SK-N-SH (cell line): ENCODE data around the gene MKS1. TPM values are rescaled to one million over a fixed set of nuclear protein-coding genes. Genes with fewer than 3 reads are reported as not detected.
A peak's percentile ranks its signal among the peaks of the same experiment; 100 is the strongest.

Experiments used
- CTCF ChIA-PET: fragments of 300-600, 350-600 bp; formaldehyde crosslinking; extraction: SDS; loops from one replicate; lab custom pipeline; 2021; lab: Yijun Ruan, JAX
- POLR2A ChIA-PET: fragments of 350-600 bp; sonication (Branson Sonifier 250); formaldehyde crosslinking; extraction: SDS; loops from one replicate; lab custom pipeline; 2020; ENCODE audit warnings: antibody characterized with exemption, inconsistent platforms; lab: Yijun Ruan, JAX
- DNase-seq: peaks from one replicate; pipeline ENCODE4 v3.0.0; 2012
- H2AFZ ChIP-seq: fragments of 200-600 bp; sonication (generic); 2 replicates; pipeline ENCODE4 v1.8.1; 2016; ENCODE audit warnings: antibody characterized with exemption, mild to moderate bottlenecking, low read depth
- H3F3A ChIP-seq: fragments of 200-600 bp; sonication (generic); replicated peaks from 2 replicates; pipeline ENCODE3; 2016; ENCODE audit warnings: antibody characterized with exemption, mild to moderate bottlenecking; ENCODE audit not compliant: insufficient read depth
- H3K27ac ChIP-seq, 2 experiments: fragments of 200-500 bp in 1 of 2; fragments of 200-600 bp in 1 of 2; sonication (Bioruptor generic) in 1 of 2; sonication (generic), shearing (Covaris generic) in 1 of 2; 2 replicates each; pipeline versions ENCODE4 v1.5.1 to v1.6.1; 2014 to 2016; ENCODE audit warnings: low read depth in 2 of 2, inconsistent platforms in 1 of 2, low read length in 1 of 2, mild to moderate bottlenecking in 1 of 2, mixed read lengths in 1 of 2
- H3K27me3 ChIP-seq: fragments of 200-600 bp; sonication (generic), shearing (Covaris generic); 2 replicates; pipeline ENCODE4 v1.6.1; 2016; ENCODE audit warnings: mixed run types; ENCODE audit not compliant: insufficient read depth
- H3K36me3 ChIP-seq, 2 experiments: fragments of 200-500 bp in 1 of 2; fragments of 200-600 bp in 1 of 2; sonication (Bioruptor generic) in 1 of 2; sonication (generic) in 1 of 2; replicated peaks in 1 of 2; 2 replicates each; pipeline versions ENCODE3 to v1.5.1; 2014 to 2016; ENCODE audit warnings: low read length in 1 of 2, mild to moderate bottlenecking in 1 of 2; ENCODE audit not compliant: insufficient read depth in 2 of 2, control insufficient read depth in 1 of 2
- H3K4me1 ChIP-seq, 2 experiments: fragments of 200-500 bp in 1 of 2; fragments of 200-600 bp in 1 of 2; sonication (Bioruptor generic) in 1 of 2; sonication (generic), shearing (Covaris generic) in 1 of 2; 2 replicates each; pipeline versions ENCODE4 v1.5.1 to v1.6.1; 2014 to 2016; ENCODE audit warnings: low read depth in 1 of 2, low read length in 1 of 2, mixed run types in 1 of 2; ENCODE audit not compliant: insufficient read depth in 2 of 2, control insufficient read depth in 1 of 2
- H3K4me2 ChIP-seq: fragments of 200-600 bp; sonication (generic), shearing (Covaris generic); 2 replicates; pipeline ENCODE4 v1.6.1; 2017; ENCODE audit warnings: mixed run types
- H3K4me3 ChIP-seq, 2 experiments: fragments of 200-500 bp in 1 of 2; fragments of 200-600 bp in 1 of 2; sonication (Bioruptor generic) in 1 of 2; sonication (generic), shearing (Covaris generic) in 1 of 2; 2 replicates each; pipeline versions ENCODE4 v1.5.1 to v1.8.1; 2014 to 2016; ENCODE audit warnings: low read depth in 2 of 2, inconsistent platforms in 1 of 2, low read length in 1 of 2, mild to moderate bottlenecking in 1 of 2, mixed read lengths in 1 of 2, moderate library complexity in 1 of 2
- H3K79me2 ChIP-seq: fragments of 200-600 bp; sonication (generic); 2 replicates; pipeline ENCODE4 v1.8.1; 2017; ENCODE audit warnings: mild to moderate bottlenecking; ENCODE audit not compliant: insufficient read depth
- H3K9ac ChIP-seq: fragments of 200-600 bp; sonication (generic); 2 replicates; pipeline ENCODE4 v1.6.1; 2017; ENCODE audit warnings: mixed run types
- H3K9me2 ChIP-seq: fragments of 200-600 bp; sonication (generic); 2 replicates; pipeline ENCODE4 v1.6.1; 2017; ENCODE audit warnings: mixed run types
- H3K9me3 ChIP-seq: fragments of 200-600 bp; sonication (generic); 2 replicates; pipeline ENCODE4 v1.6.1; 2017; ENCODE audit warnings: mixed run types, mild to moderate bottlenecking, moderate library complexity
- H4K20me1 ChIP-seq: fragments of 200-600 bp; sonication (generic); 2 replicates; pipeline ENCODE4 v1.6.1; 2017; ENCODE audit warnings: mild to moderate bottlenecking, mixed run types; ENCODE audit not compliant: insufficient read depth
- CHD2 ChIP-seq: fragments of 150-350 bp; IDR thresholded peaks from 2 replicates; pipeline ENCODE4 v1.6.1; 2018; ENCODE audit warnings: low read length; ENCODE audit not compliant: partially characterized antibody
- FOXJ3 ChIP-seq: sonication (generic); formaldehyde crosslinking; IDR thresholded peaks from 2 replicates; pipeline ENCODE4 v1.5.1; 2020; ENCODE audit warnings: mild to moderate bottlenecking, missing genetic modification reagents
- GABPA ChIP-seq: IDR thresholded peaks from 2 replicates; pipeline ENCODE4 v1.4.0; 2012; ENCODE audit warnings: low read depth, mild to moderate bottlenecking
- MEF2A ChIP-seq: IDR thresholded peaks from 2 replicates; pipeline ENCODE4 v1.4.0; 2012; ENCODE audit warnings: low read depth, borderline replicate concordance
- RCOR1 ChIP-seq: fragments of 150-350 bp; IDR thresholded peaks from 2 replicates; pipeline ENCODE4 v1.6.1; 2017; ENCODE audit warnings: antibody characterized with exemption, low read length
- TEAD4 ChIP-seq: IDR thresholded peaks from 2 replicates; pipeline ENCODE4 v1.4.0; 2012; ENCODE audit warnings: mild to moderate bottlenecking, borderline replicate concordance; ENCODE audit not compliant: insufficient read depth
- YY1 ChIP-seq: IDR thresholded peaks from 2 replicates; pipeline ENCODE4 v1.4.0; 2012; ENCODE audit warnings: low read depth, mild to moderate bottlenecking
- WGBS: methylation state at CpG from one replicate; pipeline ENCODE4 v1.1.6; 2017; ENCODE audit warnings: low lambda C conversion rate; 5-methylcytosine and 5-hydroxymethylcytosine counted together
- polyA plus RNA-seq, 3 experiments: library from polyadenylated mRNA; depleted of rRNA; stranded (reverse); fragments of >200 nt; gene quantifications; 2 replicates each; pipeline ENCODE4 v1.2.3, GENCODE V29; 2012
- TF ChIP-seq, protein P1 (sequence below): fragments of 150-350 bp; IDR thresholded peaks from 2 replicates; pipeline ENCODE4 v1.6.1; 2016; ENCODE audit warnings: mild to moderate bottlenecking, low read depth, low read length
- TF ChIP-seq, protein P2 (sequence below): IDR thresholded peaks from 2 replicates; pipeline ENCODE4 v1.6.1; 2012; ENCODE audit warnings: mild to moderate bottlenecking, low read depth, low read length, moderate library complexity
- TF ChIP-seq, protein P3 (sequence below): IDR thresholded peaks from 2 replicates; pipeline ENCODE4 v1.4.0; 2012; ENCODE audit warnings: low read depth, borderline replicate concordance

Gene MKS1
- polyA plus RNA-seq, 1 of the 3 experiments (the other 2 are of a cell fraction) = 28.5 TPM

DNA sequence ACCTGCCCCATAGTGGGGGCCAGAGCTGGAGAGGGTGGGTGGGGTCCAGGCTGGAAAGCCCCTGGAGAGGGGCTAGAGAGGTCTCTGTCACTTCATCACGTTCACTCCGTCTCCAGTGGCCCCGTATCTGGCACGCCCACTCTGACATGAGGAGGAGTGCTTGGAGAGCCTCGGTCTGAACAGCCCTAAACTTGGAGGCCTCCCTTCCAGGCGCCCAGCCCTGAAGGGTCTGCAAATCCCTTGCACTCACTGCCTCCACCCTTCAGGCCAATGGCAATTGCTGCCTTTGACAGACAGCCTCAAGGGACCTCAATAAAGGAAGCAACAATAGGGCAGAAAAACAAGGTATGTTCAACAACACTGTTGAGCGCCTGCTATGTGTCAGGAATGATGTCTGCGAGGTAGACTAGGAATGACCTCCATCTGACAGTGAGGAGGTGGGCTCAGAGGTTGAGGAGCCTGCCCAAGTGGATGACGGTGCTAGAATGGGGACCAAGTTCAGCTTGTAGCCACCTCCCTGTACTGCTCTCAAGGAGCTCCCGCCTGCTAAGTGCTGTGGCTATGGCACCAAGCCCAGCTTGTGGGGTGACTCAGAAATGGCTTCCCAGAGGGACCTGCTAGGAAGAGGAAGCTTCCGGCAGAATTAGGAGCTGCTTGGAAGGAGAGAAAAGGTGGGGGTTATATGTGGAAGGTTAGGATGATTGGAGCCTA, 29.5 kb downstream of the MKS1 start (continued):
- TF ChIP-seq TEAD4 = no peak

DNA sequence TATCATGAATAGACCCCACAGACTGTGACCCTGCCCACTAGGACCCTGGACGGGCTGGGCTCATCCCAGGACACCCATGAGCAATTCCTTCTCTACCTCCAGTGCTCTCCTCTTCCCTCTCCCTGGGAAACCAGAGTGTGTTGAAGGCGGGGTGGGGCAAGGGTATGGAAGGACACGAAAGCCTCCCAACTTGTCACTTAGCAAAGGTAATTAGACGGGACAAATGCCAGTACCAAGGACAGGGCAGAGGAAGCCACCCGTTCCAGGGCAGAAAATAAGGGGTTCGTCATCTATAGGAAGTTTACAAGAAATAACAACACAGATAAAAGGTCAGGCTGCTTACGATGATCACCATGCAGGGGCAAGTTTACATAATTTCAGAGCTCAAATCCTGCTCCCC, 31.4 kb downstream of the MKS1 start:
- Histone ChIP-seq H3K9me2 (no peaks in the 10 kb centered on the region), H3K4me1 (no peaks in the 10 kb centered on the region; a peak in 1 of 4 replicates), H3K4me2 (no peak overlapping the region), H4K20me1 (no peaks in the 10 kb centered on the region), H3K36me3 (no peaks in the 10 kb centered on the region), H3K4me3 (no peak overlapping the region), H3K9ac (no peak overlapping the region), H3K79me2 (no peaks in the 10 kb centered on the region), H2AFZ (no peak overlapping the region), H3K9me3 (no peaks in the 10 kb centered on the region), H3K27ac (no peak overlapping the region), H3K27me3 (peaks cover 16% of the 10 kb centered on the region; the same call in 1 of the 2 replicates), H3F3A (no peaks in the 10 kb centered on the region)
- POLR2A ChIA-PET = no interaction called here
- WGBS = 23% methylated on average over 7 of the region's 7 CpGs
- DNase-seq = peak; percentile 17
- CTCF ChIA-PET = interaction anchor here (1.0 kb wide), 2 partner anchors 10 to 317 kb away, joined by 3 read pairs; no protein-coding TSS in a partner anchor
- TF ChIP-seq RCOR1 = no peak
- TF ChIP-seq, protein P1, sequence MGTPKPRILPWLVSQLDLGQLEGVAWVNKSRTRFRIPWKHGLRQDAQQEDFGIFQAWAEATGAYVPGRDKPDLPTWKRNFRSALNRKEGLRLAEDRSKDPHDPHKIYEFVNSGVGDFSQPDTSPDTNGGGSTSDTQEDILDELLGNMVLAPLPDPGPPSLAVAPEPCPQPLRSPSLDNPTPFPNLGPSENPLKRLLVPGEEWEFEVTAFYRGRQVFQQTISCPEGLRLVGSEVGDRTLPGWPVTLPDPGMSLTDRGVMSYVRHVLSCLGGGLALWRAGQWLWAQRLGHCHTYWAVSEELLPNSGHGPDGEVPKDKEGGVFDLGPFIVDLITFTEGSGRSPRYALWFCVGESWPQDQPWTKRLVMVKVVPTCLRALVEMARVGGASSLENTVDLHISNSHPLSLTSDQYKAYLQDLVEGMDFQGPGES = no peak
- TF ChIP-seq, protein P2, sequence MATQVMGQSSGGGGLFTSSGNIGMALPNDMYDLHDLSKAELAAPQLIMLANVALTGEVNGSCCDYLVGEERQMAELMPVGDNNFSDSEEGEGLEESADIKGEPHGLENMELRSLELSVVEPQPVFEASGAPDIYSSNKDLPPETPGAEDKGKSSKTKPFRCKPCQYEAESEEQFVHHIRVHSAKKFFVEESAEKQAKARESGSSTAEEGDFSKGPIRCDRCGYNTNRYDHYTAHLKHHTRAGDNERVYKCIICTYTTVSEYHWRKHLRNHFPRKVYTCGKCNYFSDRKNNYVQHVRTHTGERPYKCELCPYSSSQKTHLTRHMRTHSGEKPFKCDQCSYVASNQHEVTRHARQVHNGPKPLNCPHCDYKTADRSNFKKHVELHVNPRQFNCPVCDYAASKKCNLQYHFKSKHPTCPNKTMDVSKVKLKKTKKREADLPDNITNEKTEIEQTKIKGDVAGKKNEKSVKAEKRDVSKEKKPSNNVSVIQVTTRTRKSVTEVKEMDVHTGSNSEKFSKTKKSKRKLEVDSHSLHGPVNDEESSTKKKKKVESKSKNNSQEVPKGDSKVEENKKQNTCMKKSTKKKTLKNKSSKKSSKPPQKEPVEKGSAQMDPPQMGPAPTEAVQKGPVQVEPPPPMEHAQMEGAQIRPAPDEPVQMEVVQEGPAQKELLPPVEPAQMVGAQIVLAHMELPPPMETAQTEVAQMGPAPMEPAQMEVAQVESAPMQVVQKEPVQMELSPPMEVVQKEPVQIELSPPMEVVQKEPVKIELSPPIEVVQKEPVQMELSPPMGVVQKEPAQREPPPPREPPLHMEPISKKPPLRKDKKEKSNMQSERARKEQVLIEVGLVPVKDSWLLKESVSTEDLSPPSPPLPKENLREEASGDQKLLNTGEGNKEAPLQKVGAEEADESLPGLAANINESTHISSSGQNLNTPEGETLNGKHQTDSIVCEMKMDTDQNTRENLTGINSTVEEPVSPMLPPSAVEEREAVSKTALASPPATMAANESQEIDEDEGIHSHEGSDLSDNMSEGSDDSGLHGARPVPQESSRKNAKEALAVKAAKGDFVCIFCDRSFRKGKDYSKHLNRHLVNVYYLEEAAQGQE = peak; percentile 79; the same call in 1 of the 2 replicates

DNA sequence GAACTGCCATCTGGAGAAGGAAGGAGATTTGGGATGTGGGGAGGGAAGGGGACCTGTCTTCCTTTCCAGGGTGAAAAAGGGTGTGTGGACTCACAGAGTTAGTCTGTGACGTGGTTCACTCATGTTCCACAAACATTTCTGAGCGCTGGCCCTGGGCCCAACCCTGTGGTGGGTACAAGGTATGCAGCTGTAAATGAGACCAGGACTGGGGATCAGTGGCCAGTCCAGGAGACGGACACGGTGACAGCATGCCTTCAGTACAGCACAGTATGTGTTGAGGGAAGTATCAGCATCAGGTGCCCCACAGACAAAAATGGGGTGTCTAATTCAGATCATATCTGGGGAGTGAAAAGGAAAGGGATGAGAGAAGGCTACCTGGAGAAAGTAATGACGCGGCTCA, 32.0 kb downstream of the MKS1 start:
- Histone ChIP-seq H3K79me2 (no peaks in the 10 kb centered on the region), H3K4me3 (no peak overlapping the region), H3K4me2 (no peak overlapping the region), H3K36me3 (no peaks in the 10 kb centered on the region), H3K9me3 (no peaks in the 10 kb centered on the region), H3F3A (no peaks in the 10 kb centered on the region), H3K4me1 (no peaks in the 10 kb centered on the region; a peak in 1 of 4 replicates), H3K27me3 (peaks cover 14% of the 10 kb centered on the region; the same call in 1 of the 2 replicates), H4K20me1 (no peaks in the 10 kb centered on the region), H3K27ac (no peak overlapping the region), H3K9ac (no peak overlapping the region), H3K9me2 (no peaks in the 10 kb centered on the region), H2AFZ (no peak overlapping the region)
- WGBS = 52% methylated on average over 6 of the region's 6 CpGs
- POLR2A ChIA-PET = no interaction called here
- DNase-seq = no peak
- CTCF ChIA-PET = interaction anchor here (1.0 to 1.2 kb wide), 2 partner anchors 11 to 12 kb away, joined by 3 to 9 read pairs; no protein-coding TSS in a partner anchor
- TF ChIP-seq CHD2 (no peak), GABPA (no peak), YY1 (no peak), MEF2A (no peak), FOXJ3 (CRISPR knock-in tag) (no peak)
- TF ChIP-seq, protein P3, sequence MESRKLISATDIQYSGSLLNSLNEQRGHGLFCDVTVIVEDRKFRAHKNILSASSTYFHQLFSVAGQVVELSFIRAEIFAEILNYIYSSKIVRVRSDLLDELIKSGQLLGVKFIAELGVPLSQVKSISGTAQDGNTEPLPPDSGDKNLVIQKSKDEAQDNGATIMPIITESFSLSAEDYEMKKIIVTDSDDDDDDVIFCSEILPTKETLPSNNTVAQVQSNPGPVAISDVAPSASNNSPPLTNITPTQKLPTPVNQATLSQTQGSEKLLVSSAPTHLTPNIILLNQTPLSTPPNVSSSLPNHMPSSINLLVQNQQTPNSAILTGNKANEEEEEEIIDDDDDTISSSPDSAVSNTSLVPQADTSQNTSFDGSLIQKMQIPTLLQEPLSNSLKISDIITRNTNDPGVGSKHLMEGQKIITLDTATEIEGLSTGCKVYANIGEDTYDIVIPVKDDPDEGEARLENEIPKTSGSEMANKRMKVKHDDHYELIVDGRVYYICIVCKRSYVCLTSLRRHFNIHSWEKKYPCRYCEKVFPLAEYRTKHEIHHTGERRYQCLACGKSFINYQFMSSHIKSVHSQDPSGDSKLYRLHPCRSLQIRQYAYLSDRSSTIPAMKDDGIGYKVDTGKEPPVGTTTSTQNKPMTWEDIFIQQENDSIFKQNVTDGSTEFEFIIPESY = no peak
